ES-I3 (cell line): Measurements from ENCODE around the gene PACS2.

ENCODE experiments used
- H3K36me3 ChIP-seq: 2 replicates; pipeline ENCODE4 v1.6.1; 2013; ENCODE audit warnings: mild to moderate bottlenecking, low read length, control low read depth, moderate library complexity; ENCODE audit not compliant: insufficient read depth
- H3K4me1 ChIP-seq: 2 replicates; pipeline ENCODE4 v1.6.1; 2013; ENCODE audit warnings: mild to moderate bottlenecking, control low read depth, low read length; ENCODE audit not compliant: insufficient read depth
- H3K9ac ChIP-seq: 2 replicates; pipeline ENCODE4 v1.6.1; 2013; ENCODE audit warnings: low read depth, mild to moderate bottlenecking, low read length, moderate library complexity
- H3K9me3 ChIP-seq: 2 replicates; pipeline ENCODE4 v1.6.1; 2013; ENCODE audit warnings: mild to moderate bottlenecking, low read length, moderate library complexity; ENCODE audit not compliant: control insufficient read depth, insufficient read depth

PACS2 gene

GRCh38 chr14:105365681-105366080 is 51.1 kb downstream of the PACS2 start:
- Histone ChIP-seq H3K9me3 (no peaks in the 10 kb centered on the region), H3K9ac (no peak overlapping the region), H3K36me3 (no peaks in the 10 kb centered on the region; the same call in 1 of the 2 replicates), H3K4me1 (no peaks in the 10 kb centered on the region)

- Histone ChIP-seq H3K9ac (no peak overlapping the region), H3K4me1 (no peaks in the 10 kb centered on the region), H3K36me3 (no peaks in the 10 kb centered on the region; the same call in 1 of the 2 replicates)
Observed at GRCh38 chr14:105366386-105367074, 52.0 kb downstream of the PACS2 start.

DNA sequence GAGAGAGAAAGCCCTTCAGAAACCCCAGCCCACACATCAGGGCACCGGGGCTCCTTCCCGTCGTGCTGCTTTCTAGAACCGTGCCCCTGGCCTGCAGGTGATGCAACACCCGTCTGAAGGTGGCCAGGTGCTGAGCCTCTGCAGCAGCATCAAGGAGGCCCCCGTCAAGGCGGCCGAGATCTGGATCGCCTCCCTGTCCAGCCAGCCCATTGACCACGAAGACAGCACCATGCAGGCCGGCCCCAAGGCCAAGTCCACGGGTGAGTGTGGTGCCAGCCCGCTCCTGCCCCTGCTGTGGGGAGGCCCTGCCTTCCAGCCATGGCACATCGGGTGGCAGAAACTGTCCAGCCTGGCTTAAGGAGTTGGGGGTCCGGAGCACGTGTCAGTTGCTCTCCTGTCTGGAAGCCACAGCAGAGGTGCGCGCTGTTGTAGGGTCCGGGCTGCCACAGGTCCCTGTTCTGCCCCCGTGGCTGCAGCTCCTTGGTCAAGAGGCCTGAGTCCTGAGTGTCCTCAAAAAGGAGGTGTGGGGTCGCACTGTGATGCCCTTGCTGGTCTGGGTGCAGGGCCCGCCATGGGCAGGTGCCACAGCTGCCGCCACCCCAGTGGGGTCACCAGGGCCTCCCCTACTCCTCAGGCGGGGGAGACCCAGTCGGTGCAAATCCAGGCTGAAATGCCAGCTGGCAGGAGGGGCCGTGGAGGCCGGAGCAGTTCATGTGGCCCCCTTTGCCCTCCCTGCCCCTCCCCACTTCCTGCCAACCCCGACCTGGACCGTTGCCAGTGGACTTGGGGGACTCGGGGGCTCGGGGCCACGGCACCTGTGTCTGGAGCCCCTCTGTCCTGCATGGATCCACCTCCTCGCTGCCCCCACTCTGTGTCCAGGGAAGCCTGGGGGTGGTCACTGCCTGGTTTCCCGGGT is 52.8 kb downstream of the PACS2 start:
- H3K9me3 ChIP-seq: no peaks in the 10 kb centered on the region
- H3K4me1 ChIP-seq: no peaks in the 10 kb centered on the region
- no peaks in the 10 kb centered on the region; the same call in 1 of the 2 replicates for H3K36me3 ChIP-seq
- no peak overlapping the region for H3K9ac ChIP-seq

More at GRCh38 chr14:105366386-105367074, 52.0 kb downstream of the PACS2 start:
- H3K9me3 ChIP-seq: no peaks in the 10 kb centered on the region

DNA sequence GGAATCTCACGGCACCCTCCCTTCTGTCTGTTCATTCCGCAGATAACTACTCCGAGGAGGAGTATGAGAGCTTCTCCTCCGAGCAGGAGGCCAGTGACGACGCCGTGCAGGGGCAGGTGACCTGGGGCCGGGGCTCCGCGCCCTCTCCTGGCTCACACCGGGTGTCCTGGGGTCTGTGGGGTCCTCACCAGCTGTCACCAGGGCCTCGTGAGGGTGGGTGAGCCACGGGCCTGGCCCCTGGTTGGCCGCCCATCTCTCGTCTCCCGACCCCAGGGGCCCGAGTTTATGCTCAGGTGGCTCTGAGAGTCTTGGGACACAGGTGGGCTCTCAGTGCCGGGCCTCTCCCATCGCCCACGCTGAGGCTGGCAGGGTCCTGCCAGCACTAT is 53.5 kb downstream of the PACS2 start:
- no peaks in the 10 kb centered on the region; the same call in 1 of the 2 replicates for H3K36me3 ChIP-seq
- H3K4me1 ChIP-seq: no peaks in the 10 kb centered on the region
- no peak overlapping the region for H3K9ac ChIP-seq
- no peaks in the 10 kb centered on the region for H3K9me3 ChIP-seq

- H3K36me3 ChIP-seq: no peaks in the 10 kb centered on the region; the same call in 1 of the 2 replicates
- H3K4me1 ChIP-seq: no peaks in the 10 kb centered on the region
- H3K9ac ChIP-seq: no peak overlapping the region
- H3K9me3 ChIP-seq: no peaks in the 10 kb centered on the region; the same call in 1 of the 2 replicates
Observed at GRCh38 chr14:105368426-105368825, 53.9 kb downstream of the PACS2 start.

- no peak overlapping the region for H3K9ac ChIP-seq
- H3K36me3 ChIP-seq: no peaks in the 10 kb centered on the region; the same call in 1 of the 2 replicates
- H3K9me3 ChIP-seq: no peaks in the 10 kb centered on the region; the same call in none of the 2 replicates
- no peaks in the 10 kb centered on the region for H3K4me1 ChIP-seq
Observed at GRCh38 chr14:105368910-105369652, 54.5 kb downstream of the PACS2 start.

DNA sequence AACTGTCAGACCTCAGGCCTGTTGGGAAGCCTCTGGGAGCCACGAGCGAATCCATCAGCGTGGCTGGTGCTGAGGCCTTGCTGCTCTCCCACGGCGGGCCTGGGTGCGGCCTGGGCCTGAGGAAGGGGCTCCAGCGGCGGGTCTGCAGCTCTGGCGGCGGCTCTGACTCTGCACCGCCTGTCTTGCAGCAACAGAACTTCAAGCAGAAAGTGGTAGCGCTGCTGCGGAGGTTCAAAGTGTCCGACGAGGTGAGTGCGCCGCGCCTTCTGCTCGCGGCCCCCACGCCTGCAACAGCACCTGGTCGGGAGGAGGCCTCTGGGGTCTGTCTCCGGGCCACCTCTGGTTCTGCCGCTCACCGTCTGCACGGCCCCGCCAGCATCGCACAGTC is 55.1 kb downstream of the PACS2 start:
- H3K9me3 ChIP-seq: no peaks in the 10 kb centered on the region; the same call in none of the 2 replicates
- H3K9ac ChIP-seq: no peak overlapping the region
- no peaks in the 10 kb centered on the region; the same call in 1 of the 2 replicates for H3K36me3 ChIP-seq
- no peaks in the 10 kb centered on the region for H3K4me1 ChIP-seq

DNA sequence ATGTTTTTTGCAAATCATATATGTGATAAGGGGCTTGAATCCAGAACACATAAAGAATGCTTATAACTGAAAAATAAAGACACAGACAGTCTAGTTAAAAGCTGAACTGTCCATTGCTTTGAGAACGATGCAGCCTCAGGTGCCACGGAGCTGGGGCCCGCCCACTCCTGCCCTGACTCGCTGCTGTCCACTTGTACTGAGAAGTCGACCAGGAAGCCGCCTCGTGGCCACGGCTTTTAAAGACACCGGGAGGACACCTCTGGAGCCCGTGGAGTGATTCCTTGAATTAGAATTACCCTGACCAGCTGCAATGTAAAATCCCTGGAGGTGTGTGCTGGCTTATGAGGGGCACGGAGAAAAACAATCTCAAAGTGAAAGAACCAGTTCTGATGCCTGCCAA is 59.8 kb downstream of the PACS2 start:
- no peaks in the 10 kb centered on the region for H3K4me1 ChIP-seq
- no peak overlapping the region for H3K9ac ChIP-seq
- no peaks in the 10 kb centered on the region; the same call in none of the 2 replicates for H3K9me3 ChIP-seq
- H3K36me3 ChIP-seq: no peaks in the 10 kb centered on the region; the same call in 1 of the 2 replicates

- Histone ChIP-seq H3K4me1 (no peaks in the 10 kb centered on the region), H3K36me3 (no peaks in the 10 kb centered on the region), H3K9me3 (no peaks in the 10 kb centered on the region; the same call in none of the 2 replicates), H3K9ac (no peak overlapping the region)
Observed at GRCh38 chr14:105375635-105376057, 61.1 kb downstream of the PACS2 start.

- H3K4me1 ChIP-seq: no peaks in the 10 kb centered on the region
- H3K36me3 ChIP-seq: no peaks in the 10 kb centered on the region; the same call in 1 of the 2 replicates
- no peaks in the 10 kb centered on the region; the same call in none of the 2 replicates for H3K9me3 ChIP-seq
- H3K9ac ChIP-seq: no peak overlapping the region
Observed at GRCh38 chr14:105376521-105377440, 62.2 kb downstream of the PACS2 start.

GRCh38 chr14:105377555-105378182 is 63.1 kb downstream of the PACS2 start:
- Histone ChIP-seq H3K4me1 (no peaks in the 10 kb centered on the region), H3K9ac (no peak overlapping the region), H3K36me3 (no peaks in the 10 kb centered on the region; the same call in 1 of the 2 replicates), H3K9me3 (no peaks in the 10 kb centered on the region; the same call in none of the 2 replicates)

DNA sequence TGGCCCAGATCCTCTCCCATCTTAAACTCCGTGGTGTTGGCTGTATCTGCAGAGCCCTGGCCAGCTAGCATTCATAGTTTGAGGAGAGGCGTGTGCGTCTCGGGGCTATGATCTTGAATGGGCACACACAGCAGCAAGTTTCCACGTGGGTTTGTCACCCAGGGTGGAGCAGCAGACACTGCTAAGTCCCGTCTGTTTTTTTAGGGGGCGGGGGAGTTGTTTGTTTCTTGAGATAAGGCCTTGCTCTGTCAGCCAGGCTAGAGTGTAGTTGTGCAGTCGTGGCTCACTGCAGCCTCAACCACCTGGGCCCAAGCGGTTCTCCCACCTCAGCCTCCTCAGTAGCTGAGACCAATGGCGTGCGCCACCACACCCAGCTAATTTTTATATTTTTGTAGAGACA is 63.7 kb downstream of the PACS2 start:
- no peaks in the 10 kb centered on the region for H3K4me1 ChIP-seq
- H3K9me3 ChIP-seq: no peaks in the 10 kb centered on the region; the same call in none of the 2 replicates
- no peak overlapping the region for H3K9ac ChIP-seq
- no peaks in the 10 kb centered on the region; the same call in 1 of the 2 replicates for H3K36me3 ChIP-seq
